Chondrocyte (in vitro differentiated cells): ENCODE data around the gene C1orf52. TPM values are rescaled to one million over a fixed set of nuclear protein-coding genes. Genes with fewer than 3 reads are reported as not detected.
"Not testable (repeated sequence)": the region's sequence is repeated elsewhere in the genome, so short reads cannot be mapped to it uniquely, and the experiment has no call there.

Source experiments
- DNase-seq: peaks from one replicate; pipeline ENCODE4 v3.0.0; 2021; ENCODE audit warnings: mixed read lengths, low spot score
- H3K27ac Mint-ChIP-seq: one replicate; pipeline ENCODE4 v1.8.0; 2021; ENCODE audit warnings: mild to moderate bottlenecking, moderate library complexity, mixed read lengths; ENCODE audit not compliant: unreplicated experiment
- H3K27me3 Mint-ChIP-seq: 2 replicates; pipeline ENCODE4 v1.8.0; 2021; ENCODE audit warnings: low read depth, mixed read lengths
- H3K36me3 Mint-ChIP-seq: 2 replicates; pipeline ENCODE4 v1.8.0; 2021; ENCODE audit warnings: low read depth, mixed read lengths
- H3K4me1 Mint-ChIP-seq: 2 replicates; pipeline ENCODE4 v1.8.0; 2021; ENCODE audit warnings: low read depth, mild to moderate bottlenecking, mixed read lengths
- H3K4me3 Mint-ChIP-seq: one replicate; pipeline ENCODE4 v1.8.0; 2021; ENCODE audit warnings: mild to moderate bottlenecking, moderate library complexity, mixed read lengths; ENCODE audit not compliant: unreplicated experiment
- H3K9me3 Mint-ChIP-seq: 2 replicates; pipeline ENCODE4 v1.8.0; 2021; ENCODE audit warnings: low read depth, mixed read lengths
- total RNA-seq: library from RNA; stranded (reverse); gene quantifications from 3 replicates; pipeline ENCODE4 v1.2.1, GENCODE V29; 2021
- TF ChIP-seq, protein P1 (sequence below): fragments of 200-600 bp; sonication (generic); IDR thresholded peaks from 2 replicates; pipeline ENCODE4 v1.5.0; 2021; ENCODE audit warnings: antibody characterized with exemption, mild to moderate bottlenecking, moderate library complexity

The C1orf52 gene
- total RNA-seq, 1 donor from 2014 or later, result 31.3 TPM

DNA sequence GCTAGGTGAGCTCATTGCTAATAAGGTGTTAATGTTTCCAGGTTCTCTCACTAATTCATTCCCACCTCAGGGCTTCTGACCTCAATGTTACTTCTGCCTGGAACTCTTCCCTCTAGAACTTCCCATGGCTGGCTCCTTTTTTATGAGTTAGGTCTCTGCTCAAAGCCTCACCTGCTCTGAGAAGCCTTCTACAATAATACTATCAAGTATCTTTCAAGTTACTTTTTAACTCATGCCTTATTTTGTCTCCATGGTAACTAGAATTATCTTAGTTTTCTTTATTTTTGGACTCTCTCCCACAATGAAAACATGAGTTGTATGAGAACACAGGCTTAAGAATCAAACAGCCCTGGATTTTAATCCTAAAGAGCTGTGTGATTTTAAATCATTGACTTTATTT is 3.5 kb upstream of the C1orf52 start:
- Mint-ChIP-seq H3K27ac (peak overlapping the region; percentile 45), H3K36me3 (peaks cover 17% of the 10 kb centered on the region)

DNA sequence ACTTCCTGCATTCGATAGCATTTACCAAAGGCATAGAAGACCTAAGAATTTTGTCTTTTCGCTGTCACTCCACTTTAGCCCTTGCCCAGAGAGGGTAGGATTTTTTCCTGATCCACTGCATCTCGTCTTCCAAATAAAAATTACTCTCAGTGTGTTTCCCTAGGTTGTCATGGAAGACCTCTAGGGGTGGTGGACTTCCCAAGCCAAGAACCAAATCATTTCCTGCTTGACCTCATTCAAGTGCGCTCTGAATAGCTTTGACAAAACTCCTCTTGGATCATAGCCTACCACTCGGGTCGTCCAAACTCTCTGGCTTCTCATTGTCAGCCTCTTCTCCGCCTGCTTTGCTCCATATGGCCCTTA is 431 bp upstream of the C1orf52 start:
- Mint-ChIP-seq H3K4me3 (peak overlapping the region; percentile 96), H3K9me3 (peaks cover 5% of the 10 kb centered on the region), H3K27ac (peak overlapping the region; percentile 85), H3K27me3 (no peaks in the 10 kb centered on the region), H3K4me1 (peaks cover 40% of the 10 kb centered on the region), H3K36me3 (peaks cover 20% of the 10 kb centered on the region)
- TF ChIP-seq, protein P1, sequence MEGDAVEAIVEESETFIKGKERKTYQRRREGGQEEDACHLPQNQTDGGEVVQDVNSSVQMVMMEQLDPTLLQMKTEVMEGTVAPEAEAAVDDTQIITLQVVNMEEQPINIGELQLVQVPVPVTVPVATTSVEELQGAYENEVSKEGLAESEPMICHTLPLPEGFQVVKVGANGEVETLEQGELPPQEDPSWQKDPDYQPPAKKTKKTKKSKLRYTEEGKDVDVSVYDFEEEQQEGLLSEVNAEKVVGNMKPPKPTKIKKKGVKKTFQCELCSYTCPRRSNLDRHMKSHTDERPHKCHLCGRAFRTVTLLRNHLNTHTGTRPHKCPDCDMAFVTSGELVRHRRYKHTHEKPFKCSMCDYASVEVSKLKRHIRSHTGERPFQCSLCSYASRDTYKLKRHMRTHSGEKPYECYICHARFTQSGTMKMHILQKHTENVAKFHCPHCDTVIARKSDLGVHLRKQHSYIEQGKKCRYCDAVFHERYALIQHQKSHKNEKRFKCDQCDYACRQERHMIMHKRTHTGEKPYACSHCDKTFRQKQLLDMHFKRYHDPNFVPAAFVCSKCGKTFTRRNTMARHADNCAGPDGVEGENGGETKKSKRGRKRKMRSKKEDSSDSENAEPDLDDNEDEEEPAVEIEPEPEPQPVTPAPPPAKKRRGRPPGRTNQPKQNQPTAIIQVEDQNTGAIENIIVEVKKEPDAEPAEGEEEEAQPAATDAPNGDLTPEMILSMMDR, result peak; percentile 4
- DNase-seq, result no peak

More for the DNA sequence above, 3.5 kb upstream of the C1orf52 start:
- DNase-seq, result no peak
- Mint-ChIP-seq H3K4me1 (peaks cover 27% of the 10 kb centered on the region), H3K9me3 (peaks cover 5% of the 10 kb centered on the region), H3K27me3 (no peaks in the 10 kb centered on the region), H3K4me3 (no peak overlapping the region)
- TF ChIP-seq, protein P1, result no peak

DNA sequence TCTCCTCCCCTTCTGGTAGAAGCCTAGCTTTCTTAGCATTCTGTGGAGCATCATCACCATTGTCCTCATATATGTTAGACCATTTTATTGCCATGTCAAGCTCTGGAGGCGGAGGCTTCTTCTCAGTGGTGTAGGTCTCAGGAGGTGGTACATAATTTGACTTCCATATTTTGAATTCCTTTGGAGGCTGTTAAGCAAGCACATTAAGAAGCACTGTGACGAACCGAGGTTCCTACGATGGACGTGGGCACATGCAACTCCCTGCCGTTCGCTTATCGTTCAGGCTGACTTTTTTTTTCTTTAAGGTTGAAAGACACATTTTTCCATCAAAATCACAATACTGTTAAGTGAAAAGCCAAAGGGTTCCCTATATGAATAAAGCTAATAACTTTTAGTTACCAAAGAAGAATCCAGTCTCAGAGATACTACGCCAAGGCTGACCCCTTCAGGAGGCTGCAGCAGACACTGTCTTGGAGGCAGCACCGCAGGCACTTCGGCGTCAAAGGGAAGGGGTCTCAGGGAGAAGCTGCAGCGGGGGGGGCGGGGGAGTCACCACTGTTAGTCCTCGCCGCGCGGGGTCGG is 835 bp downstream of the C1orf52 start:
- H3K27ac Mint-ChIP-seq, result peak overlapping the region; percentile 98
- H3K9me3 Mint-ChIP-seq, result peaks cover 5% of the 10 kb centered on the region
- H3K4me3 Mint-ChIP-seq, result peak overlapping the region; percentile 96
- DNase-seq, result no peak
- H3K27me3 Mint-ChIP-seq, result no peaks in the 10 kb centered on the region
- TF ChIP-seq, protein P1, result no peak
- peaks cover 15% of the 10 kb centered on the region for H3K36me3 Mint-ChIP-seq
- peaks cover 35% of the 10 kb centered on the region for H3K4me1 Mint-ChIP-seq

DNA sequence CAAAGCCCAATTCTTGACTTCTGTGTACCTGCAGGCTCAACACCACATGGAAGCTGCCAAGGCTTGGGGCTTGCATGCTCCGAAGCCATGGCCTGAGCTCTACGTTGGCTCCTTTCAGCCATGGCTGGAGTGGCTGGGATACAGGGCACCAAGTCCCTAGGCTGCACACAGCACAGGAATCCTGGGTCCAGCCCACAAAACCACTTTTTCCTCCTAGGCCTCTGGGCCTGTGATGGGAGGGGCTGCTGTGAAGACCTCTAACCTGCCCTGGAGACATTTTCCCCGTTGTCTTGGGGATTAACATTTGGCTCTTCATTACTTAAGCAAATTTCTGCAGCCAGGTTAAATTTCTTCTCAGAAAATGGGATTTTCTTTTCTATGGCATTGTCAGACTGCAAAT is 10.4 kb downstream of the C1orf52 start:
- not testable (repeated sequence) for H3K27me3 Mint-ChIP-seq, H3K27ac Mint-ChIP-seq, H3K4me3 Mint-ChIP-seq, DNase-seq, H3K9me3 Mint-ChIP-seq
- peaks cover 28% of the 10 kb centered on the region for H3K4me1 Mint-ChIP-seq
- peaks cover 10% of the 10 kb centered on the region for H3K36me3 Mint-ChIP-seq

DNA sequence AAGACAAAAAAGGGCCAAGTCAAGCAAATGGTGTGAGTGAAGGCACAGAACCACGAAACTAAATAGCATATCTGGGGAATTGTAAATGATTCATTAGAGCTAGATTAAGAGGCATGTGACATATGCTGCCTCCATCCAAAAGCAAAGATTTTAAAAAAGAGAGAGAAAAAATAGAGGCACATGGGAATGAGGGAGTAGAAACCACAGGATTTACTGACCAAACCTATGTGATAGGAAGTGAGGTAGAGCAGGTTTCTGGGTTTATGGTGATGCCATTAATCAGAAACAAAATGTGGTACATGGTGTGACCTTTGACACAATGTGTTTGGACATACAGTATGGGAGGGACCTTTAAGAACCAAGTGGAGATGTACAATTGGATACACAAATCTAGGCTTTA is 13.6 kb downstream of the C1orf52 start:
- no peaks in the 10 kb centered on the region for H3K27me3 Mint-ChIP-seq
- DNase-seq, result no peak
- H3K27ac Mint-ChIP-seq, result no peak overlapping the region
- peaks cover 32% of the 10 kb centered on the region for H3K4me1 Mint-ChIP-seq
- H3K4me3 Mint-ChIP-seq, result no peak overlapping the region
- H3K9me3 Mint-ChIP-seq, result peaks cover 3% of the 10 kb centered on the region
- peaks cover 4% of the 10 kb centered on the region for H3K36me3 Mint-ChIP-seq
- TF ChIP-seq, protein P1, result no peak

DNA sequence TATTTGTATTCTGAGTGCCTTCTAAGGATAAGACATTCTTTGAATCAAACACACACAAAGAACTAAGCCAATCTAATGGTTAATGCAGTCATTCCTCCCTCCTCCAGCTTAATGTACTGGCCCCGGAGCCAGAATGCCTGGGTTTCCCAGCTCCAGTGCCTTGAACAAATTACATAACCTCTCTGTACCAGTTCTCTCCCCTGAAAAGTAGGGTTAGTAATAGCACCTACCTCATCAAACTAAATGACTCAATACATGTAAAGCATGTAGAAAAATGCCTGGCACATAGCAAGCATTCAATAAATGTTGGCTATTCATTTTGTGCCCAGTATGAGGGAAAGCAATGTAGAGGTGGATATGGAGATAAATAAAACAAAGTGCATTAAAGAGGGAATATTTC is 14.0 kb downstream of the C1orf52 start:
- Mint-ChIP-seq H3K4me1 (peaks cover 37% of the 10 kb centered on the region), H3K4me3 (no peak overlapping the region), H3K9me3 (peaks cover 3% of the 10 kb centered on the region), H3K27ac (peak overlapping the region; percentile 55), H3K36me3 (peaks cover 4% of the 10 kb centered on the region), H3K27me3 (no peaks in the 10 kb centered on the region)
- TF ChIP-seq, protein P1, result no peak
- no peak for DNase-seq
